Epithelial cell of proximal tubule (primary cell): Measurements from ENCODE around the gene COL5A1. TPM values are rescaled to one million over a fixed set of nuclear protein-coding genes. Genes with fewer than 3 reads are reported as not detected.

Experiments used
- DNase-seq: peaks from one replicate; pipeline ENCODE4 v3.0.0-alpha.2; 2011; ENCODE audit warnings: low read depth
- H3K4me3 ChIP-seq: 2 replicates; pipeline ENCODE4 v1.5.1; 2011; ENCODE audit warnings: low read depth, mild to moderate bottlenecking, low read length
- CTCF ChIP-seq: conservative IDR thresholded peaks from 2 replicates; pipeline ENCODE4 v1.5.1; 2012; ENCODE audit warnings: low read depth, mild to moderate bottlenecking, low read length
- total RNA-seq: library from RNA; depleted of rRNA; stranded (reverse); fragments of >200 nt; gene quantifications from 2 replicates; pipeline ENCODE4 v1.2.3, GENCODE V29; 2015

Gene COL5A1
- total RNA-seq, 1 donor from 2014 or later, result 16.0 TPM

- no peak for DNase-seq
- no peak for TF ChIP-seq CTCF
- H3K4me3 ChIP-seq, result no peak overlapping the region
These were observed 251.3 kb downstream of the COL5A1 start for GRCh38 chr9:134892820-134893420.

Other genes starting within 250 kb of the COL5A1 start
- not detected in 2 replicates for gene FCN2, start 239.0 kb downstream of the COL5A1 start, total RNA-seq